Fibroblast of lung (primary cell): ENCODE results near the gene HSF2BP. TPM values are rescaled to one million over a fixed set of nuclear protein-coding genes. Genes with fewer than 3 reads are reported as not detected.

Source experiments
- polyA plus RNA-seq, 2 donors: library from polyadenylated mRNA; depleted of rRNA in 1 of 2; stranded (reverse) in 1 of 2; unstranded in 1 of 2; fragments of >200 nt; gene quantifications; 2 replicates each; pipeline ENCODE4 v1.2.1, GENCODE V29; 2011 to 2012; ENCODE audit warnings: missing spikeins in 1 of 2
- total RNA-seq: library from RNA; depleted of rRNA; stranded (reverse); fragments of >200 nt; gene quantifications from 2 replicates; pipeline ENCODE4 v1.2.1, GENCODE V29; 2014

The HSF2BP gene
- total and polyA plus RNA-seq, 2 donors (not counting 1 experiment from before 2014, with no cell fraction given), result 0.70 to 1.2 TPM

Other genes starting within 250 kb of the HSF2BP start
- 0.17 and 0.26 TPM in 2 replicates for gene SIK1, start 232.4 kb downstream of the HSF2BP start, total RNA-seq
- 0.53 and 0.58 TPM in 2 replicates for gene SIK1, start 232.4 kb downstream of the HSF2BP start, polyA plus RNA-seq
- 16.9 and 20.3 TPM in 2 replicates for gene RRP1B, start 72 bp upstream of the HSF2BP start, total RNA-seq
- gene RRP1B, start 72 bp upstream of the HSF2BP start, polyA plus RNA-seq, result 11.7 and 17.7 TPM in 2 replicates
- gene PDXK, start 59.6 kb upstream of the HSF2BP start, total RNA-seq, result 46.2 and 47.4 TPM in 2 replicates
- 146 and 162 TPM in 2 replicates for gene PDXK, start 59.6 kb upstream of the HSF2BP start, polyA plus RNA-seq
- 9.8 and 24.8 TPM in 2 replicates for gene CSTB, start 116.8 kb upstream of the HSF2BP start, total RNA-seq
- 72.5 and 120 TPM in 2 replicates for gene CSTB, start 116.8 kb upstream of the HSF2BP start, polyA plus RNA-seq
- gene RRP1, start 130.1 kb upstream of the HSF2BP start, total RNA-seq, result 12.7 and 14.4 TPM in 2 replicates
- 8.6 and 14.0 TPM in 2 replicates for gene RRP1, start 130.1 kb upstream of the HSF2BP start, polyA plus RNA-seq
- gene AGPAT3, start 205.7 kb upstream of the HSF2BP start, total RNA-seq, result 28.8 and 44.9 TPM in 2 replicates
- 29.4 and 39.0 TPM in 2 replicates for gene AGPAT3, start 205.7 kb upstream of the HSF2BP start, polyA plus RNA-seq